Medulla oblongata (tissue), 1 donor: ENCODE results near the gene EIPR1.

Source experiments
- DNase-seq: peaks from one replicate; pipeline ENCODE4 v3.0.0-alpha.2; 2015; ENCODE audit errors: extremely low spot score

The EIPR1 gene

DNA sequence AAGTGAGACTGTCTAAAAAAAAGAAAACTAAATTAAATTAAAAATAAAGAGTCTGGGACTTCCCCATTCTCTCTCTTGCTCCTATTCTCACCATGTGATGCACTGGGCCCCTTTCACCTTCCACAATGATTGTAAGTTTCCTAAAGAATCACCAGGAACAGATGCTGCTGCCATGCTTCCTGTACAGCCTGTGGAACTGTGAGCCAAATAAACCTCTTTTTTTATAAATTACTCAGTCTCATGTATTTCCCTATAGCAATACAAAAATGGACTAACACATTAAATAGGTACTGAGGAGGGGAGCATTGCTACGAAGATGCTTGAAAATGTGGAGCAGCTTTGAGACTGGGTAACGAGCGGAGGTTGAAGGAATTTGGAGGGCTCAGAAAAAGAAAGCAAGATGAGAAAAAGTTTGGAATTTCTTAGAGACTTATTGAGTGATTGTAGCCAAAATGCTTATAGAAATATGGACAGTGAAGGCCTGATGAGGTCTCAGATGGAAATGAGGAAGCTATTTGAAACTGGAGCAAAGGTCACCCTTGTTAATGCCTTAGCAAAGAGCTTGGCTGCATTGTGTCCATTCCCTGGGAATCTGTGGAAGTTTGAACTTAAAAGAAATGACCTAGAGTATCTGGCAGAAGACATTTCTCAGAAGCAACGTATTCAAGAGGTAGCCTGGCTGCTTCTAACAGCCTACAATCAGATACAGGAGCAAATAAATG lies 128.7 kb downstream of the EIPR1 start:
- no peak for DNase-seq

DNA sequence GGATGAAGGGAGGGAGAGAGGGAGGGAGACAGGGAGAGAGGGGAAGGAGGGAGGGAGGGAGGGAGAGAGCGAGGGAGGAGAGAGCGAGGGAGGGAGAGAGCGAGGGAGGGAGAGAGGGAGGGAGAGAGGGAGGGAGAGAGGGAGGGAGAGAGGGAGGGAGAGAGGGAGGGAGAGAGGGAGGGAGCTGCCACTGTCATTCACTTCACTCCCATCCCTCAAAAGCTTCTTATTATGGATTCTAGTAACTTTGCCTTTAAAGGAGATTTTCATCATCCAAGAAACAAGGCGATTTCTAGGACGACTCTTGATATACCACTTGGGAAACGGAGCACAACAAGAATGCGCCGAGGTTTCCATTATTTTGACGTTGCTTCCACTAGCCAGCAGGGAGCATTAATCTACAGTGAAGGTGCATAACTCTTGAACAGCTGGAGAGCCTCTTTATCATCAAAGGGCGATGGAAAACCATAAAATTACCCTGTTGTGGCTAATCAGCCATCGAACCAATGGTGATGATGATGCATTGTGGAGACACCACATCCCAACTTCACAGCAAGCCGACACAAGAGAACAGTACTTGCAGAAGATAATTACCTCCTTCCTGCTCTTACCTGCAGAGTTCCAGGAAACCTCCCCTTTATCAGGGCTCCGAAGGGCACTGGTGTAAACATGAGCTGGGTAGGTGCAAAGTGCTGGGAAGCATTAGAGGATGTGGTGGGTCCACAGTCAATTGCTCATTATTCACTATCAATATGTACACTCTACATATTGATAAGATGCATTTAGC lies 130.5 kb downstream of the EIPR1 start:
- no peak for DNase-seq

DNA sequence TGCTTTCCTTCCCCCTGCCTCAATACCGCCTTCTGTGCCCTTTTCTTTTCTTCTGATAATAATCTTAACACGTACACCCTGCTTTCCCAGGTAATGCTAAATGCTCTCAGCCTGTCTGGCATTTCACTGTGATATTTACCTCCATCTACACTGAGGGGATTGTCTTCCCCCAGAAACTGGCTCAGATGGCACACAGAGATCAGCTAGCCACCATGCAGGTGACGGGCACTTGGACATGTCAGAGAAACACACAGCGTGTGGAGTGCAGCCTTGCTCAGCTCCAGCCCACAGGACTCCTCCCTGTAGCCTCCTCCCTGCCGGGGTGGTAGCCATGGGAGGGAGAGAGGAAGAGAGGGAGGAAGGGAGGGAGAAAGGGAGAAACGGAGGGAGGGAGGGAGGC lies 131.2 kb downstream of the EIPR1 start:
- DNase-seq = no peak

DNA sequence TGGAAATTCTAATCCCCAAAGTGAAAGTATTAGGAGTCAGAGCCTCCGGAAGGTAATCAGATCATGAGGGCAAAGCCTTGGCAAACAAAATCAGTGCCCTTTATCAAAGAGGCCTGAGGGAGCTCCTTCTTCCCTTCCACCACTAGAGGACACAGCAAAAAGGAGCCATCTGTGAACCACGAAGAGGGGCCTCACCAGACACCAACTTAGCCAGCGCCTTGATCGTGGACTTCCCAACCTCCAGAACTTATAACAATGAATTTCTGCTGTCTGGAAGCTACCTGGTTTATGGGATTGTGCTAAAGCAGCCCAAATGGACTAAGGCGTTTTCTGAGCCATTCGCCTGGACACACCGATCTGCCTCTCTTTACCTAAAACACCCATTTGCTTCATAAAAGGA lies 133.1 kb downstream of the EIPR1 start:
- no peak for DNase-seq

DNA sequence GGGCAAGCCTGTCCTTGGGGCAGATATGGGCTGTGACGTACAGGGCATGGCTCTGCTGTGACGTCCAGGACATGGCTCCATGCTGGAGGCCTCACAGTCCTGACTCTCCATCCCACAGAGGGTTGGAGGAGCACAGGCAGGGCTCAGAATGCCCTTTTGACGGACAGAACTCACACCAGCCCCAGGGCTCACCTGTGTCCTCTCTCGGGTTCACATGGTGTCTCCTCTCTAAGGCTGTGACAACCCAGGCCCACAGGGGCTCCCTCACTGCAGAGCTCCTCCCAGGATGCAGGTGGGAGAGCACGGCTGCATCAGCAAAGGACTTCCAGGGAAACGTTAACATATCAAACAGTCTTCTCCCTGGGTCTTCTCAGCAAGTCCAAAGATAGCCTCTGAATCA lies 133.8 kb downstream of the EIPR1 start:
- no peak for DNase-seq

DNA sequence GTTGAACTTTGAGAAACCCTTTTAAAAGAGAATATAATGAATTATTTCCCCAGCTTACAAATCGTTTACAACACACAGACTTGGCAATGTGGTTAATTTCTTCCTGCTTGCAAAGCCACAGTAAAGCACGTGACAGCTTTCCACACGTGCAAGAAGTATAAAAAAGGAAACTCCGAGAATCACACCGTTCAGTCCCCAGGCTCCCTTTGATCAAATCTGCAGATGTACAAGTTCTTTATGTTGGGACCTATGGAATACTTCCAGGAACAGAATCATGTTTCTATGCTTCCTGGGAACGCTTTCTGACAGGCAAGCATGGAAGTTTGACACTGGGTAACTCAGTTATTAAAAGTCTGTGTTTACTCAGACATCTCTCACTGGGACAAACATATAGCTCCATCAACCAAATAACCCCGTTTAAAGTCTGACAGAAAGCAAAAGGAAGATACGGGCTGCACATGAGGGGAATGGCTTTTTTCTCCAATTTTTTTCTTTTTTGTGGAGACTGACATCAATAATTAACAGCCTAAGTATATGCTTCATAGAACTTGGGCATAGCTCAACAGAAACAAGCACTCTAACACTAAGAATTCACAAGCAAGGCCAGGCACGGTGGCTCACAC lies 134.8 kb downstream of the EIPR1 start:
- DNase-seq = no peak

DNA sequence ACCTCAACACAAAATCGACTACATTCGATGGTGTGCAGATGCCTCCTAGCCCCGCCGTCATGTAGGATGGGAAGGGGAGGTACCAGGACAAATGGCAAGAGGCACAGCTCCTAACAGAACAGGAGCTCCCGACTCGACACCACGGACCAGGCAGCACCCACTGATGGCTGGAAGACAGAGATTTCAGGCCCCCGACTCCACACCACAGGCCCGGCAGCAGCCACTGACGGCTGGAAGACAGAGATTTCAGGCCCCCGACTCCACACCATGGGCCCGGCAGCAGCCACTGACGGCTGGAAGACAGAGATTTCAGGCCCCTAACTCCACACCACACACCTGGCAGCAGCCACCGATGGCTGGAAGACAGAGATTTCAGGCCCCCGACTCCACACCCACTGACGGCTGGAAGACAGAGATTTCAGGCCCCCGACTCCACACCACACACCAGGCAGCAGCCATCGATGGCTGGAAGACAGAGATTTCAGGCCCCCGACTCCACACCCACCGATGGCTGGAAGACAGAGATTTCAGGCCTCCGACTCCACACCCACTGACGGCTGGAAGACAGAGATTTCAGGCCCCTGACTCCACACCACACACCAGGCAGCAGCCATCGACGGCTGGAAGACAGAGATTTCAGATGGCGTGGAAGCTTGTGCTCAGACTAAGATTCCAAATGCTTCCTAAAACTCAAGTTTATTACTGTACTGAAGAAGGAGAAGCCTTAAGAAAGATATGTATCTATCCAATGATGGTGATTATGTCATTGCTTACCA lies 135.5 kb downstream of the EIPR1 start:
- DNase-seq = no peak

DNA sequence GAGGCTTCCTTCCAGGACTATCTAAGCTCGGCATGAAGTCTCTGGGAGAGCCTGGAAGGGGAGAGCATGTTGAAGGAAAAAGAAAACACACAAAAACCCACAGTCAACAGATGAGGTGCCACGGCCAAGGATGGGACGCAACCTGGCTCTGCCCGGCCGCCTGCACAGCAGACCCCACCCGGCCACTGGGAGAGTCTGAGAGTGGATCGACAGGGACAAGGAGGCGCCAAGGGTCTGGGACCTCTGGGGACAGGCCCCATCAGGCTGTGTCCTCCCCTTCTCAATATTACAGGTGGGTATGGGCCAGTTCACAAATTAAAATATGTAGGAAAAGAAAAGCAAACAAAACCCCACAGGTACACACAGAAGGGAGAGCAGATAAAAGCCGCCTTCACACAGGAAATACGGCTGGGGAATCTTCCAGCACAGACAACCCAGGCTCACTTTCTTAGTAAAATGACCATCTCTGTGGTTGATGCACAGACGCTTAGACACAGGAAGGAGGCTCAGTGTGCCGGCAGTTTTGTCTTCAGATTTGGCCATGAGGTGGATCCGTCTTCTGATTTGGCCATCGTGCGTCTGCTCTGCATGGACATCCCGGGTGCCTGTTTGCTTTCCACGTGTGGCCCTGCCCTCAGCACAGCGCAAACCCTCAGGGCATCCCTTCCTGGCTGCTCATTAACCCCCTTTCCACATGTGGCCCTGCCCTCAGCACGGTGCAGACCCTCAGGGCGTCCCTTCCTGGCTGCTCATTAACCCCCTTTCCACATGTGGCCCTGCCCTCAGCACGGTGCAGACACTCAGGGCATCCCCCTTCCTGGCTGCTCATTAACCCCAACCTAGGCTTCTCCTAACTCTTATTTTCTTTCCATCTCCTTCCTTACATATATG lies 138.4 kb downstream of the EIPR1 start:
- DNase-seq = no peak

DNA sequence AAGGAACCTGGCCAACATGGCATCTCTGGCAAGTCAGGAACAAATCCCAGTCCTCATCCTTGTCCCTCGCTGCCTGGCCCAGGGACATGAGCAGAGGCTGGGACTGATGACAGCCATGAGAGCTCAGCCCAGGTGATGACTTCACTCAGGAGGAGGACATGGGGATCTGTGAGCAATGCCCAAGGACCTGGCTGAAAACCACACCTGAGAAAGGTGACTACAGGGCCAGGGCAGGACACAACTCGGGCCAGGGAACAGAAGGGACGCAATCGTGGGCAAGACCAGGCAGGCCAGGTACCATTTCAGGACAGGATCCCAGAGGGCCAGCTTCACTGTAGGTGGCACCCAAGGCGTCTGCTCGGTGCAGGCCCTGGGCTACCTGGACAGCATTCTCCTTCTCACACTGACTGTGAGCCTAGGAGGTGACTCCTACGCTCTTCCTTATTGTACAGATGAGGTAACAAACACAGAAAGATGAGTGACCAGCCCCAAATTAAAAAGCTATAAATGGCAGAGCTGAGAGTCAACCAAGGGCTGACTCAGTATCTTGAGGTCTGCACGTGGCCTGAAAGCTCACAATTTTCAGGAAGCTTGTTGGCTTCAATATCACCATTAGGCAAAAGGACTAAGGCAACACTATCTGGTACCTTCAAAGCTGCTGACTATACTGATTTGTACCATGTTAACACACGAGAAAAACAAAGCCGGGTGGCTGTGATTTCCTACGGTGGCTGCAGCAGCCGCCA lies 141.1 kb downstream of the EIPR1 start:
- DNase-seq = no peak

DNA sequence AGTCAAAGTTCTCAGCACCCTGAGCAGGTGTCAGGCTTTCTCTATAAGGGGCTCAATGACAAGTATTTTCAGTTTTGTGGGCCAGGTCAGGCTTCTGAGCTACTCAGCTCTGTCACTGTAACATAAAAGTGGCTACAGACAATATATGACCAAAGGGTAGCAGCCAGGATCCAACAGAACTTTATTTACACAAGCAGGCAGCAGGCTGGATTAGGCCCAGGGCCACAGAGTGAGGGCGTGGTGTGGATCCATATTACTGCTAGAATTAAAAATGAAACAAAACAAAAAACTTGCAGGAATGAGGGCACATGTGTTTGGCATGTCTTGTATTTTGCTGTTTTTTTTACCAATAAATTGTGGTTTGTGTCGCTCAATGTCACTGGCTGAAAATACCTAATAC lies 143.7 kb downstream of the EIPR1 start:
- no peak for DNase-seq

DNA sequence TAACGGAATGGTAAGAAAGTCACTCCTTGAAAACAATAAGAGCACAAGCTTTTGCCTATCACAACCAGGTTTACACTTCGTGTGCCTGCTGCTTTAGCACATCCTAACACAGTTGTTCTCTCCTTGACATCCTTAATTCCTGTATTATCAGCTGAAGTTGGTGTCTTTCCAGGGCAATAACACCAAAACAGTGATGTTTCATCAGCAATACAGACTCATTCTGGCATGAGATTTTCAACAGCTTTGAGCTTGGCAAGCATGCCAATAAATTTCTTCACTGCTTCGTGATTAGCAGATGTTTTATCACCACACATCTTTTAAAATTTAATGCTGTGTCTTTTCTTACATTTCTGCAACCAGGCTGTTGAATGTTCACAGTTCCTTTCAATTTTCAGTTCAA lies 148.4 kb downstream of the EIPR1 start:
- no peak for DNase-seq

DNA sequence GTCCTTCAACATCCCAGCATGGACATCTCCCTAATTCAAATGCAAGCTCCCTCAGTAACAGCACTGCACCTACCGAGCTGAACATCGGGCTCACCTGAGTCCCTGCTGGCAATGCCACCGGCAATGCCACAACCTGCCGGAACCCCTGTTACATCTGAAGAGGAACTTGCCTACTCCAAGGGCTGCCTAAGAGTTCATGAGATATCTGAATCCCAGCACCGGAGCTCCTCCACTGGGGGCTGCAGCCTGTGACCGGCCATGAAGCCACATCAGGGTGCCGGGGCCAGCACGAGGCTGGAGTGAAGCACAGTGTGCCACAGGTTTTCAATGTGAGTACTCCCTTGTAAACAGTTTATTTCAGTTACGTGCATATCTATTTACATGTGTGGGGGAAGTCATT lies 152.9 kb downstream of the EIPR1 start:
- no peak for DNase-seq

DNA sequence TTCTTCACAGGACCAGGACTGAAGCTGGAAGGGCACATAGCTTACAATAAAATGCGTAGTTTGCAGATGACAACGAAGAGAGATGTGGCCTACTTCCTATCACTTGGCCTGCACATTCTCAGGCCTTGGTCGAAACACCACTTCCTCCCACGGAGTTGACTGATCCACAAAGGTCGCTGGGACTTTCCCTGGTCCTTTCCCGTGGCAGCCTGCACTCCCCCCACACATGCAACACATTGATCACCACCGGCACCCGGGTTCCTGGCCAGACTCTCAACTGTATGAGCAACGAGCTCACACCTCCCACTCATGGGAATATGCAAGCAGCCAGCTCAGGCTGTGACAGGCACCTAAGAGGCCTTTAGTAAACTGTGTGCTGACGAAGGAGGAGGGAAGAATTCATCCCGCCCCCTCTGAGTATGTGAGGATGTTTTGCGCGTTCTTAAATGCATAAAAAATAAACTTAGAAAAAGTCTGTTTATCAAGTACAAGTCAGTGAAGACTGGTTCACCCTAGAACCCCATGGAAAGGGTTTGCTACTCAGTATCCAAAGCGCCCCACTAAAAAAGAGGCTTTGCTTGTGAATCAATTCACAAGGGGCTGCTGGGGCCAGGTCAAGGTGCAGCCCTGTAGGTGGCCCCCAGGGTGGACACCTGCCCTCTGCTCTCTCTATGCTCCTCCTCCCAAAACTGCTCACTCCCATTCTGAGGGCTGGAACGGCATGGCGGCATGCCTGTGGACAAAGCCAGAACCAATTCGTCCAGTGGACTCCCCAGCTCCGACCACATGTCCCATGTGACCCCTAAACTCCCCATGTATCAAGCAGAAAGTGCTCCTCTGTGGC lies 154.3 kb downstream of the EIPR1 start:
- DNase-seq = no peak

DNA sequence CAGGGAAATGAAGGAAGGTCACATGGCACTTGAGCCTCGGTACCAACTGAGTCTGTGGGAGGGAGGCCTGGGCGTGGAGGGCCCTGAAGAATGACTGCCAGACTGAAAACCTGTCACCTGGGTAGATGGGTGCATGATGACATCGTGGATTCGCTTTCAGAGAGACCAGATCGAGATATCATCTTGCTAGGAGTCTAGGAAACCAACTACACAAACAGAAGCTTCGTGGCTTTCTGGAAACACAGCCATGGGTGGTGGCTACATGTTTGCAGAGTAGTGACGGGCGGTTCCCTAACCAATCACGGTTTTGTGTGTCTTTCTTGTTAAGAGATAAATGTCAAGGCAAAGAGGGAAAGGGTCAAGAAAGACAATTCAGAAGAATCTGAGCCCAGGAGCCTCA lies 155.0 kb downstream of the EIPR1 start:
- DNase-seq = no peak

DNA sequence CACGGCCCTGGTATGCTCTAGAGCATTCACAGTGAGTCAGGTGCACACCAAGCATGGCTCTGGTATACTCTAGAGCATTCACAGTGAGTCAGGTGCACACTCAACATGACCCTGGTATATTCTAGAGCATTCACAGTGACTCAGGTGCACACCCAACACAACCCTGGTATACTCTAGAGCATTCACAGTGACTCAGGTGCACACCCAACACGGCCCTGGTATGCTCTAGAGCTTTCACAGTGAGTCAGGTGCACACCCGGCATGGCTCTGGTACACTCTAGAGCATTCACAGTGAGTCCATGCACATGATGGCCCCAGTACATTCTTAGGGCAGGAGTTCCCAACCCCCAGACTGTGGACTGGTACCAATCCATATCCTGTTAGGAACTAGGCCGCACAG lies 158.1 kb downstream of the EIPR1 start:
- no peak for DNase-seq

DNA sequence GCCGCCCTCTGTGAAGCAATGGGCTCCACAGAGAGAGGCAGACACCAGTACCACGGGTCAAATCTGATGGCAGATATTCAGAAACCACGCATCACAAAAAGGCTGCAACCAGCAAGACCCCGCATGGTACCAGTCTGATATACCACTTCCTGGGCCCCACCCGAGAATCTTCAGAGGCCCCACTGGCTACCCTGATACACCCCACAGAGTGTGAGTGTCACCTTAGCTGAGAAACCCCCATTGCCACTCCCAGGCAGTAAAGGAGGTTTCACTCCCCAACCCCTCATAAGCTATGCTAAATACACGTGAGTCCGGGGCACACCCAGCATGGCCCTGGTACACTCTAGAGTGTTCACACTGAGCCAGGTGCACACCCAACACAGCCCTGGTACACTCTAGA lies 160.0 kb downstream of the EIPR1 start:
- no peak for DNase-seq

DNA sequence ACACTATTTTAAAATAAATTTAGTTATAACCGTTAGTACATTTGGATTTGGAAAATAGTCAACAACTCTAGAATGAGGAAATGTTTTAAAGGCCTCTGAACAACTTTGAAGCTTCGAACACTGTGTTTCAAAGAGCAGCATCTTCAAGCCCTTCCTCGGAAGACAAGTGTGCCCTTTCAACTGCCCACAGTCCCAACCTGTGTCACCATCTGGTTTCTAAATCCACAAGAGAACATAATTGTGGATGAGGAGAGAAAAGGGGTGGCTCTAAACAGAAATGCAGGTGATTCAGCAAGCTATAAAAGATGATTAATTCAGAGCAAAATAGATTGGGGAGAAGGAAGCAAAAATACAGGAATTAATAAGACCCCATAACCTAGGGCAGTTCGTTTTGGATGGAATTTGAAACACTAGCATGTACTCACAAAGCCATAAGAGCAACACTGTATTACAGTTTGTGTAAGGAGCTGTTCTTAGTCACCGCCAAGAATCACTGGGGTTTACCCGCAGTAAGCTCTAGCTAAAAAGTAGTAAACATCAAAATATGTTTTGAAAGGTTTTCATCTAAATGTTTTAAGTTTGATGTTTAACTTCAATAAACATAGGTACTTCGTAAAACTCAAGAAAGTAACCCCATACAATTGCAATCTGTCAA lies 160.7 kb downstream of the EIPR1 start:
- no peak for DNase-seq

DNA sequence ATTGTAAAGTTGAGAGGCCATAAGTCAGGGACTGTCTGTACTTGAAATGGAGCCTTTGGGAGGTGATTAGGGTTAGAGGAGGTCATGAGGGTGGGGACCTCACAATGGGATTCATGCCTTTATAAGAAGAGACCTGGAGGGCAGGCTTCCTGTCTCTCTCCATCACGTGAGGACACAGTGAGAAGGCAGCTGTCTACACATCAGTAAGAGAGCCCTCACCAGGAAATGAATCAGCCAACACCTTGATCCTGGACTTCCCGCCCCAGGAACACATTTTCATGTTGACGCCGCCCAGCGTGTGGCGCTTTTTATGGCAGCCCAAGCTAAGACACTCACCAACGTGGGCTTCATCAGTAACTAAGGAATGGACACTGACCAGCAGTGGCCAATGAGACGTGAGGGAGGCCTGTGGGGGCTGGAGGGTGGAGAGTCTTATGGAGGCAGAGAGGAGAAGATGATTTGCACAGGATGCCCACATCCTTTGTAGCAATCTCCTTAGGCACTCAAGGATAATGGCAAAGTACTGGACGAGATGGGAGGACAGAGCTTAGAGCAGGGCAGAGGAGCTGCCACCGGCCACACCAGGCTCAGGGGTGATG lies 162.7 kb downstream of the EIPR1 start:
- no peak for DNase-seq

DNA sequence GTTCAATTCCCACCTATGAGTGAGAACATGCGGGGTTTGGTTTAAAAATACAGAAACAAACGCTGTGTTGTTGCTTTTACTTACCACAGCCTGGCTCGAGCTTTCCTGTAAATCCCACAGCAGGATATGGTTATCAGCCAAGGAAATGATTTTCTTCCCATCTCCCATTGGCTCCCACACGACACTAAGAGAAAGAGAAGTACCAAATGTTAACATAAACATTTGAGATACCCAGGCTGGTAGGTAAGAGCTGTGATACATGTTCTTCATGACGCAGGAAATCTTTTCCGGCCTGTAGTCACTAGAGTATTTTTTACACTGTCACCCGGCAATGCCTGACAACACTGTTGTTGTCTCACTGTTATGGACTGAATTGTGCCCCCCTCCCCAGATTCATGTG lies 163.6 kb downstream of the EIPR1 start:
- no peak for DNase-seq
